Activated T-cell treated with anti-CD3 and anti-CD28 coated beads, Interleukin-2, amount 50 U/mL, for 48 hours (primary cell): ENCODE results near the gene TDRD3.
A peak's percentile ranks its signal among the peaks of the same experiment; 100 is the strongest.
"Not testable (repeated sequence)": the region's sequence is repeated elsewhere in the genome, so short reads cannot be mapped to it uniquely, and the experiment has no call there.

ENCODE experiments used
- DNase-seq, 2 experiments: peaks; one replicate each; pipeline ENCODE4 v3.0.0-alpha.2; 2020

The TDRD3 gene

GRCh38 chr13:60396783-60397703 is at the start of gene TDRD3:
TSS of gene TDRD3 (plus strand) at chr13:60397220. CDS start at chr13:60397365, 145 bp downstream.
- peak; percentile 85 to 88 for DNase-seq

GRCh38 chr13:60347690-60348089 is 49.3 kb upstream of the TDRD3 start:
- no peak for DNase-seq

- DNase-seq, result no peak
Measured at GRCh38 chr13:60348097-60348496, 48.9 kb upstream of the TDRD3 start.

DNA sequence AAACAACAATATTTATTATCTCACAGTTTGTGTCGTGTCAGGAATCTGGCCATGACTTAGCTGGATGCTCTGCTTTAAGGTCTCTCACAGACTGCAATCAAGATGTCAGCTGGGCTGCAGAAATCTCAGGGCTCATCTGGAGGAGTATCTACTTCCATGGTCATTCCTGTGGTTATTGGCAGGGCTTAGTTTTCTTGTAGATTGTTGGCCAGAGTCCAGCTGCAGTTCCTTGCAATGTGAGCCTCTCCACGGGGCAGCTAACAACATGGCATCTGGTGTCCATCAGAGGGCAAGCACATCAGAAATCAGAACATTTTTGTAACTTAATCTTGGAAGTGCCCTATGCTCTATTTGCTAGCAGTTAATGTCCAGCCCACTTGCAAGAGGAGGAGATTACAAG is 45.7 kb upstream of the TDRD3 start:
- no peak for DNase-seq

- DNase-seq, result no peak
Measured at GRCh38 chr13:60351855-60352615, 45.0 kb upstream of the TDRD3 start.

DNA sequence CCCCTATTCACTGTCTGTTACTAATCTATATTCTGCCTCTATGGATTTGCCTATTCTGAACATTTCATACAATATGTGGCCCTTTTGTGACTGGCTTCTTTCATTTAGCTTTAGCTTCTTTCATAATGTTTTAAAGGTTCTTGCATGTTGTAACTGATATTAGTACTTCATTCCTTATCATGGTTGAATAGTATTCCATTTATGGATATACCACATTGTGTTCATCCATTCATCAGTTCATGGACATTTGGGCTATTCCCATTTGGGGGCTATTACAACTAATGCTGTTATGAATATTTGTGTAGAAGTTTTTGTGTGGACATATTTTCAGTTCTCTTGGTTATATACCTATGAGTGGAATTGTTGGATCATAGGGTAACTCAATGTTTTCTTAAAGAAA is 44.4 kb upstream of the TDRD3 start:
- DNase-seq, result no peak

DNA sequence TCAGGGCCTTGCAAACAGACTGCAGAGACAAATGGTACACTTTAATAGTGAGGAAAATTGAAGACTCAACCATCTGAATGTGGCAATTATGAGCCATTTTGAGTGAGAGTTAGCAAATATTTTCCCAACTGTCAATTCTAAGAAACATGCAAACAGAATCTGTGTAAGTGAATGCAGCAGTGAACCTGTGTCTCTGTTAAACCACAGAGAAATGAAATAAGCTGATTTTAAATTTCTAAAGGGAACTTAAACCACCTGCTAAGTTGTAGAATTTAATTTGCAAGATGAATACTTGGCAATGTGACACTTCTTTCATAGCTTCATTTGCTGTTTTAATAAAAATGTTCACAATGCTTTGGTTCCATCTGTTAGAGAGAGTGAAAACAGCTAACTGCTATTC is 42.0 kb upstream of the TDRD3 start:
- DNase-seq, result no peak

- no peak for DNase-seq
Measured at GRCh38 chr13:60356970-60357369, 40.0 kb upstream of the TDRD3 start.

GRCh38 chr13:60358453-60358852 is 38.6 kb upstream of the TDRD3 start:
- no peak for DNase-seq

DNA sequence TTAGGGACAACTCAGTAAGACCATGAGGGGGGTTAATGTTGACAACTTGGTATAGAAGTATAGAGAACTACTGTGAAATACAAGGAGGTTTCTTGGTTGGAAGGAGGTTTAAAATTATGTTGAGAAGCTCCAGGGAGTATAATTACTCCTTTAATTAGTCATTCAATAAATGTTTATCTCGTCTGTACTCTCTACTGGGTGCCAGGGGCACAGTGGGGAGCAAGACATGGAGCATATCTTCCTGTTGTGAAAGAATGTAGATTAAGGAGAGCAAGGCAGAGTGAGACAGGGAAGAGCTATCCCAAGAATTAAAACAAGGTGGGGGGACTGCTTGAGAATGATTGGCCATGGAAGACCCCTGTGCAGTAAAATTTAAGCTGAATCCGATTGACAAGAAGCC is 33.7 kb upstream of the TDRD3 start:
- DNase-seq, result no peak

GRCh38 chr13:60369242-60369641 is 27.8 kb upstream of the TDRD3 start:
- DNase-seq, result no peak

DNA sequence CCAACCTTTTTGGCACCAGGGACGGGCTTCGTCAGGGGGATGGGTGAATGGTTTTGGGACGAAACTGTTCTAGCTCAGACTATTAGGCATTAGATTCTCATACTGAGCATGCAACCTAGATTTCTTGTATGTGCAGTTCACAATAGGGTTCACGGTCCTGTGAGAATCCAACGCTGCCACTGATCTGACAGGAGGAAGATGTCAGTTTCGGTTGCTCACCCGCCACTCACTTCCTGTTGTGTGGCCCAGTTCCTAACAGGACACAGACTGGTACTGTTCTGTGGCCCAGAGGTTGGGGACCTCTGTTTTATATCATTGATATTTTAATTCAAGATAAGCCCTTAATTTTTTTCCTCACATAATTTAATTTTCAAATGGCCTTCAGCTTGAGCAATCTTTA is 26.7 kb upstream of the TDRD3 start:
- no peak for DNase-seq

DNA sequence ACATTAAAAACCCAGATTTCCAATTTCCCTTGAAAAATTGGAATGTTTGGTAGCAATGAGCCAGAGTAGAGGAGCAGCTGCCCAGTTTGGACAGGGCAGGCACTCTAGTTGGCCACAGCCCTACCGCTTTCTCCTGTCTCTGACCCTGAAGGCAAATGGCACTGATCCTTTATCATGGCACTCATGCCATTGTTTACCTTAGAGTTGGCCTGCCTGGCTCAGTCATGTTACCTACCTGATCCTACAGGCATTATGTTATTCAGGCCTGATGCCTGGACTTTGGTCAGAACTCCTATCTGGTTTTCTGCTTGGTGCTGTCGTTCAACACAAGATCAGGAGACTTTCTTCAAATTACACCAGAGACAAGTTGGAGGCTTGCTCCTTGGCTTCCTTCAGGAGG is 24.9 kb upstream of the TDRD3 start:
- no peak for DNase-seq

DNA sequence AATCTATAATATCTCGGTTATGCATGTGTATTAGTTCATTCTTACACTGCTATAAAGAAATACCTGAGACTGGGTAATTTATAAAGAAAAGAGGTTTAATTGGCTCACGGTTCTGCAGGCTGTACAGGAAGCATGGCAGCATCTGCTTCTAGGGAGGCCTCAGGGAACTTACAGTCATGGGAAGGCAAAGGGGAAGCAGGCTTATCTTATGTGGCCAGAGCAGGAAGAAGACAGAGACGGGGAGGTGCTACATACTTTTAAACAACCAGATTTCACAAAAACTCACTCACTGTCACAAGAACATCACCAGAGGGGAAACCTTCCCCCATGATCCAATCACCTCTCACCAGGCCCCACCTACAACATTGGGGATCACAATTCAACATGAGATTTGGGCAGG is 17.7 kb upstream of the TDRD3 start:
- DNase-seq, result not testable (repeated sequence)

GRCh38 chr13:60379837-60380565 is 17.0 kb upstream of the TDRD3 start:
- DNase-seq, result no peak

- DNase-seq, result no peak
Measured at GRCh38 chr13:60384911-60385310, 12.1 kb upstream of the TDRD3 start.

GRCh38 chr13:60386250-60386649 is 10.8 kb upstream of the TDRD3 start:
- no peak for DNase-seq

DNA sequence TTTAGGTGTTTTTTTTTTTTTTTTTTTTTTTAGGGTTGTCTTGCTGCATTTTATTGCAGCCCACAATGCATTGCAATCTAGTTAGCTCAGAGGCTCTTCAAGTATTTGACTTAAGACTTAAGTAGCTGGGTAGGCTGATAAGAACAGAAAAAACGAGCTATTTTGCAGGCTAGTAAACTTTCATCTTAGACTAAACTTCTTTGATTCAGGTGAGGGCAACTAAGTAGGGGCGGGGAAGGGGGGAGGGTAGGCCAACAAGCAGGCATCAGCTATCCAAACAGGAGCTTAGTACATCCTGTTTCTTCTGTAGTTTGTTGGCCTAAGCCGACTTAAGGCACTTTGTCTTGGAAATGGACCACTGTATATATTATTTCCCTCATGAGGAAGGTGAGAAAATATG is 4.9 kb upstream of the TDRD3 start:
- DNase-seq, result no peak

DNA sequence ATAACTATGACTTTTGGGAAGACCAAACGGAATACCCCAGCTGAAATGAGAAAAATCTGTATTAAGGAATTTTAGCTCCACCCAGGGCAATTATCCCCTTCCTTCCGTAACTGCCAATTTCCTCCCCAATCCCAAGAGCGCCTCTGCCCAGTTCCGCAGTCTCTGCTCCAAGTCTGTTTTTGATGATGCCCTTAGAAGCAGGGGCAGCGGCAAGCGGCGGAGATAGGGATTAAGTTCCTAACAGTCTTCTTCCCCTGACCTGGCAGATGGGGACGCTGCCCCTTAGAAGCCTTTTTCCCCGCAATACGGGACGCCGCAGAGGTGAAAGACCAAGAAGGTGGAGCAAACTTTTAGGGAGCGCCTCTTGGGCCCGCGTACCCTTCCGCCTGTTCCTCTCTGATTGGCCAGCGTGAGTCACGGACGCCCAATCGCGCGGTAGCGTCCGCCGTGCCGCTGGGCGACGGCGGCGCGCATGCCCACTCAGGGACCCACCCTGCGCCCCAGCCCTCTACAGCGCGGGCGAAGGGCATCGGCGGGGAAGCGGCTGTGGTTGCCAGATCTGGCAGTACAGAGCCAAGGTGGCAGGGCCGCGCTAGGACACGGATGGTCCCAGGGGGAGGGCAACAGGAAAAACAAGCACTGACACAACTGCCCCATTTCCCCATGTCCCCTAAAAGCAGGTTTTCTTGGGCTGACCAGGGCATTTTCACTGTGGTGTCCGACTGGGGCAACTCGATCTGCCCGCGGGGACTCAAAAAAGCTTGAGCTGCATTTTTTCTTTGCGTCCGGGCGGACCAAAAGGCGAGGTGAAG is 843 bp upstream of the TDRD3 start:
- DNase-seq, result peak; percentile 89 to 92

DNA sequence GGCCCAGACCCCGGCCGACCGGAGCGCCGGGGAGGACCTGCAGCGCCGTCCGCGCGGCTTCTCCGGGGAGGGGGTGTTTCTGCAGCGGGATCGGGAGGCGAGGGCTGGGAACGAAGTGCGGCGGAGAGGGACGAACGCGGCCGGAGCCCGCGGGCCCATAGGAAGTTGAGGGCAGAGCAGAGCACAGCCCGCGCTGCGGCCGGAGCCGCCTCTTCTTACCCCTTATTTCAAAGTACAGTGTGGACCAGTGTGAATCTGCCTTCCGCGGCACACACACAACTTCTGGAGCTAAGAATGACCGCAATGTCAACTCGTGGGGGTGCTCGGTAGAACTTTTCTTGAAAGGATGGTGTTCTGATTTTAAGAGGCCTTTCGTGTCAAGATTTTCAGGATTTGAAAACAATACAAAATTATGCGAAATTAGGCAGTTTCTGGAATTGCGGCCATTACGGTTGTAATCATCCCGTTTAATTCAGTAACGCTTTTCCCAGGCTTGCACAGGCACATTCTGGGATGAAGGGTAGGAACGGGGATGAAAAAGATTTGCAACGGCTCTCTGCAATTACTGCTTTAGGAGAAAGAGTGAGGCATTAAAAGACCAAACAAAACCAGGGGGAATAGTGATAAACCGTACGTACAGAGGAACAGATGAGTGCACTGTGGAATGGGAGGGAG is 821 bp downstream of the TDRD3 start:
- DNase-seq, result peak; percentile 64 to 76

GRCh38 chr13:60398379-60398891 is 1.4 kb downstream of the TDRD3 start:
- DNase-seq, result no peak
